HUES48 (cell line): Measurements from ENCODE around the gene SNAPC2.
A peak's percentile ranks its signal among the peaks of the same experiment; 100 is the strongest.

Source experiments
- H3K27ac ChIP-seq: one replicate; pipeline ENCODE4 v1.7.0; 2013; ENCODE audit warnings: low read depth, low read length, inconsistent platforms
- H3K27me3 ChIP-seq: 2 replicates; pipeline ENCODE4 v1.6.1; 2013; ENCODE audit warnings: mild to moderate bottlenecking, low read length; ENCODE audit not compliant: control insufficient read depth, insufficient read depth
- H3K36me3 ChIP-seq: 2 replicates; pipeline ENCODE4 v1.6.1; 2013; ENCODE audit warnings: low read length; ENCODE audit not compliant: control insufficient read depth, insufficient read depth
- H3K4me1 ChIP-seq: 2 replicates; pipeline ENCODE4 v1.6.1; 2013; ENCODE audit warnings: mild to moderate bottlenecking, low read length; ENCODE audit not compliant: control insufficient read depth, insufficient read depth
- H3K4me3 ChIP-seq: 2 replicates; pipeline ENCODE4 v1.5.1; 2013; ENCODE audit warnings: mild to moderate bottlenecking, low read depth, low read length
- H3K9ac ChIP-seq: 2 replicates; pipeline ENCODE4 v1.6.1; 2013; ENCODE audit warnings: mild to moderate bottlenecking, low read depth, low read length, moderate library complexity
- H3K9me3 ChIP-seq: 2 replicates; pipeline ENCODE4 v1.6.1; 2013; ENCODE audit warnings: low read length; ENCODE audit not compliant: control insufficient read depth, insufficient read depth

SNAPC2 gene

GRCh38 chr19:7919610-7920518, at the start of gene SNAPC2:
TSS of gene SNAPC2 (plus strand) at chr19:7920338. CDS start at chr19:7920367, 29 bp downstream.
- Histone ChIP-seq H3K36me3 (peaks cover 11% of the 10 kb centered on the region; the same call in 1 of the 2 replicates), H3K9me3 (no peaks in the 10 kb centered on the region), H3K9ac (peak within 1 kb of the TSS; percentile 19; the same call in 1 of the 2 replicates), H3K27ac (peak within 1 kb of the TSS; percentile 82), H3K4me3 (peak within 1 kb of the TSS; percentile 69), H3K27me3 (peaks cover 41% of the 10 kb centered on the region), H3K4me1 (peaks cover 5% of the 10 kb centered on the region; the same call in 1 of the 2 replicates)

DNA sequence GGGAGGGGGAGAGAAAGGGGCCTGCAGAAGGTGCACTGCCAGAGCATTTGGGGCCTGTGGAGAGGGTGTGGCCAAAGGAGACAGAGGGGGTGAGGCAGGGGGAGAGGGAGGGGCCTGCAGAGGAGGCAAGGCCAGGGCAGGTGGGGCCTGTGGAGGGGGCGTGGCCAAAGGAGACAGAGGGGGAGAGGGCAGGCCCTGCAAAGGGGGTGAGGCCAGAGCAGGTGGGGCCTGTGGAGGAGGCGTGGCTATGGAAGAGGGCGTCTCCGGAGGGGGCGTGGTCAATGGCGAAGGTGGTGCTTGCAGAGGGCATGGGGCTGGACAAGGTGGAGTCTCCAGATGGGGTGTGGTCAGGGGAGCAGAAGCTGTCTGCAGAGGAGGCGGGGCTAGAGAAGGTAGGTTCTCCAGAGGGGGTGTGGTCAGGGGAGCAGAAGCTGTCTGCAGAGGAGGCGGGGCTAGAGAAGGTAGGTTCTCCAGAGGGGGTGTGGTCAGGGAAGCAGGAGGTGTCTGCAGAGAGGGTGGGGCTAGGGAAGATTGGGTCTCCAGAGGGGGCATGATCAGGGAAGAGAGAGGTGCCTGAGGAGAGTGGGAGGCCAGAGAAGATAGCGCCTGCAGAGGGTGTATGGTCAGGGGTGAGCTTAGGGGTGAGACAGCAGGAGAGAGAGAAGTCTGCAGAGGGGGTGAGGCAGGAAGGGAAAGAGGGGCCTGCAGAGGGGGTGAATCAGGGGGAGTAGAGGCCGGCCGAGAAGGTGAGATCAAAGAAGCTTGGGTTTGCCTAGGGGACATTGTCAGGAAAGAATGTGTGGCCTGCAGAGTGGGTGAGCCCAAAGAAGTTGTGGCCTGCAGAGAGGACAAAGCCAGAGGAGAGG, 49.3 kb upstream of the SNAPC2 start:
- Histone ChIP-seq H3K4me1 (peaks cover 10% of the 10 kb centered on the region; the same call in 1 of the 2 replicates), H3K9ac (peak overlapping the region; percentile 44; the same call in 1 of the 2 replicates), H3K27ac (peak overlapping the region; percentile 82)

GRCh38 chr19:7871437-7872305, 48.5 kb upstream of the SNAPC2 start:
- no peaks in the 10 kb centered on the region for H3K36me3 ChIP-seq
- peaks cover 19% of the 10 kb centered on the region for H3K27me3 ChIP-seq
- H3K27ac ChIP-seq, result peak overlapping the region; percentile 82
- H3K9ac ChIP-seq, result no peak overlapping the region
- no peaks in the 10 kb centered on the region for H3K9me3 ChIP-seq
- H3K4me3 ChIP-seq, result peak overlapping the region; percentile 40; the same call in 1 of the 2 replicates
- peaks cover 10% of the 10 kb centered on the region; the same call in 1 of the 2 replicates for H3K4me1 ChIP-seq

More for the DNA sequence above, 49.3 kb upstream of the SNAPC2 start:
- no peaks in the 10 kb centered on the region for H3K9me3 ChIP-seq
- no peaks in the 10 kb centered on the region for H3K36me3 ChIP-seq
- peaks cover 23% of the 10 kb centered on the region for H3K27me3 ChIP-seq
- H3K4me3 ChIP-seq, result no peak overlapping the region

GRCh38 chr19:7872306-7873204, 47.6 kb upstream of the SNAPC2 start:
- Histone ChIP-seq H3K4me1 (peaks cover 10% of the 10 kb centered on the region; the same call in 1 of the 2 replicates), H3K9me3 (no peaks in the 10 kb centered on the region), H3K27ac (no peak overlapping the region), H3K4me3 (peak overlapping the region; percentile 90; the same call in 1 of the 2 replicates), H3K9ac (no peak overlapping the region), H3K27me3 (peaks cover 11% of the 10 kb centered on the region), H3K36me3 (no peaks in the 10 kb centered on the region)

DNA sequence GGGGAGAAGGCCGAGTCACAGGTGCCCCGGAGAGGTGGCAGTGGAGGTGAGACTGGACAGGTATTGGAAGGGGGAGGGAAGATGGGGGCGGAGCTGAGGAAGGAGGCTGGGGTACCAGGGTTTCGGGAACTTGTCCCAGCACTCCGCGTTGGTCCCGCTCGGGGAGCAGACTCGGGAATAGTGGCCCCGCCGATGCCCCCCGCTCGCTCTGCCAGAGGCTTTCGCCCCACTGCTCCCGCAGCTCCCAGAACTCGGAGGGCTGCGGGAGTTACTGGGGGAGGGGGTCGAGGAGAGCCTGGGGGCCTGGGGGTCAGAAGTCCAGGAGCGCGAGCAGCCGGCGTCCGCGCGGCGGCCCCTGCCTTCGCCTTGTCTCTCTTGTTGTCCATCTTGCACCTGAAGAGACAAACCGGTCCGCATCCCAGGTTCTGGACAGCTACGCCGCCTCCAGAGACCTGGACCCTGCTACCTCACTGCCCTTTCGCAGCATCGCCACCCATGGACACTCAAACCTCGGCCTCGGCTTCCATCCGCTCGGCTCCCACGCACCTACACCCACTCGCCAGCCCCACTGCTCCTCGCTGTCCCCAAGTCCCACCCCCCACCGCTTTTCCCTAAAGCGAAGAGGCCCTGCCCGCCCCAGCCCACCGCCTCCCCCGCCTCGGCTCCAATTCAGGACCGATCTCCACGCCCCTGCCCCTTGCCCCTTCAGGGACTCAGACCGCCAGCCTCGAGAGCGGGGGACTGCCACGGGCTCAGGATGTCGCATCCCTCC, 46.6 kb upstream of the SNAPC2 start:
- Histone ChIP-seq H3K4me1 (peaks cover 10% of the 10 kb centered on the region; the same call in 1 of the 2 replicates), H3K9me3 (no peaks in the 10 kb centered on the region), H3K36me3 (no peaks in the 10 kb centered on the region), H3K9ac (peak overlapping the region; percentile 44; the same call in 1 of the 2 replicates), H3K27me3 (peaks cover 9% of the 10 kb centered on the region), H3K27ac (peak overlapping the region; percentile 47), H3K4me3 (peak overlapping the region; percentile 90)

DNA sequence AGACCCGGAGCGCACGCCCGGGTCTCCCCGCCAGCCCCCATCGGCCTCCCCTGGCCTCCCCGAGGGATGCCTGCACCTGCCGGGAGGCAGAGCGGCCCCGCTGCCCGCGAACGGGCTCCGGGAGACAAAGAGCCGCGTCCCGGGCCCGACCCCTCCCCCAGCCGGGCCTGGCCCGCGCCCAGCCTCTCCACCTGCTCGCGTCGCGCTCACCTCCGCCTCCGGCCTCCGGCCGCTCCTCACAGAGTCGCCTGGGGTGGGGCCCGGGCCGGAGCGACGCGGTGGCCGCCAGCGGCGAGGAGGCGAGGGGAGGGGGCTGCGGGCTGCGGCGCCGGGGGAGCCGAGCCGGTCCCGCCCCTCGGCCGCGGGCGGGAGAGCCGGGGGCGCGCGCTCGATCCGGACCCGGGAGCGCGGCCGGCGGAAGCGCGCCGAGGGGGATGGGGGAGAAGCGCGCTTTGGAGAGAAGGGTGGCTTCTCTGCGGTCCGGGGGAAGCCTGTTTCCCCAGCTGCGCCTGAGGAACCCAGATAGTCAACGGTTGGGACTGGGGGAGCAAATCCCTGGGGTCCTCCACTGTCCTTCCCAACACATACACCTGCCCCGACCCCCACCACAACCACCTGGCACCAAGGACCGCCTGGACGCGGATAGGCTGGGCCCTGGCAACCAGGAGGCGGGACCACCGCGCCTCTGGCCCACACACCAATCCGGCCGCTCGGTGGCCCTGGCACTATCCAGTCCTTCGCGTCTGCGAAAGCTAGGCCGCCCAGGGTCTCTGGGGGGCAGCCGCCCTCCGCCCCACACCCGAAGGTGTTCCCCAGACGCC, 45.9 kb upstream of the SNAPC2 start, which contains the start of gene PRR36:
Gene PRR36, minus strand, starts transcription at position 315 of the 821 bp plus-strand sequence. CDS start 701 bp downstream, outside the sequence.
- Histone ChIP-seq H3K4me3 (peak within 1 kb of the TSS; percentile 90), H3K9ac (peak within 1 kb of the TSS; percentile 44; the same call in 1 of the 2 replicates), H3K27ac (peak within 1 kb of the TSS; percentile 47), H3K4me1 (peaks cover 10% of the 10 kb centered on the region; the same call in 1 of the 2 replicates), H3K9me3 (no peaks in the 10 kb centered on the region), H3K27me3 (peaks cover 9% of the 10 kb centered on the region), H3K36me3 (no peaks in the 10 kb centered on the region)

DNA sequence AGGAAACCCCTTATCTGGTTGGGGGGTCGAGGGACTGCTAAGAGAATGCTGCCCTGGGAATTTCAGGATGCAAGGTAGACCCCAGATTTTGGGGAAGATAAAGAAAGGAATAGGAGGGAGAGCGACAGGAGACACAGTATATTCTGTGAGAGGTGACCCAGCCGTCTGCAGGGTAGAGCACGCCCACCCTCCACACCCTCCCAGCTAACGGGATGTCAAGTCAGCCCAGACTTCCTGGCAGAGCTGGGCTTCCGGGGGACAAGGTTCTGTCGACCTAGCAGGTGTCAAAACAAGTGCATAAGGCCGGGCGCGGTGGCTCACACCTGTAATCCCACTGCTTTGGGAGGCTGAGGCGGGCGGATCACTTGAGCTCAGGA, 45.3 kb upstream of the SNAPC2 start:
- peak overlapping the region; percentile 90 for H3K4me3 ChIP-seq
- H3K27me3 ChIP-seq, result peaks cover 9% of the 10 kb centered on the region
- H3K36me3 ChIP-seq, result no peaks in the 10 kb centered on the region
- H3K27ac ChIP-seq, result no peak overlapping the region
- peaks cover 10% of the 10 kb centered on the region; the same call in 1 of the 2 replicates for H3K4me1 ChIP-seq
- H3K9me3 ChIP-seq, result no peaks in the 10 kb centered on the region
- H3K9ac ChIP-seq, result no peak overlapping the region

GRCh38 chr19:7877249-7877836, 42.8 kb upstream of the SNAPC2 start:
- Histone ChIP-seq H3K4me1 (peaks cover 3% of the 10 kb centered on the region; the same call in 1 of the 2 replicates), H3K9ac (no peak overlapping the region), H3K36me3 (no peaks in the 10 kb centered on the region), H3K27ac (no peak overlapping the region), H3K27me3 (peaks cover 9% of the 10 kb centered on the region), H3K9me3 (no peaks in the 10 kb centered on the region), H3K4me3 (no peak overlapping the region)
